Calu3 (cell line): Measurements from ENCODE around the gene HAUS7. TPM values are rescaled to one million over a fixed set of nuclear protein-coding genes. Genes with fewer than 3 reads are reported as not detected.

ENCODE experiments used
- BruUV-seq: library from RNA; stranded (reverse); fragments of 400-500 nt; replicated peaks from 2 replicates; lab custom pipeline; 2021; lab: Mats Ljungman, UMichigan
- CTCF ChIA-PET: fragments of 300-600 bp; sonication (Branson Sonifier 250); formaldehyde crosslinking; loops from one replicate; lab custom pipeline; 2022; ENCODE audit warnings: antibody characterized with exemption; lab: Charles Lee
- DNase-seq: peaks from one replicate; pipeline ENCODE4 v3.0.0; 2022
- H3K27ac Mint-ChIP-seq: one replicate; pipeline ENCODE4 v1.8.0; 2022; ENCODE audit warnings: mixed read lengths; ENCODE audit not compliant: unreplicated experiment
- H3K27me3 Mint-ChIP-seq: one replicate; pipeline ENCODE4 v1.8.0; 2022; ENCODE audit warnings: mixed read lengths; ENCODE audit not compliant: unreplicated experiment
- H3K36me3 Mint-ChIP-seq: one replicate; pipeline ENCODE4 v1.8.0; 2022; ENCODE audit warnings: mild to moderate bottlenecking, moderate library complexity, mixed read lengths; ENCODE audit not compliant: insufficient read depth, unreplicated experiment
- H3K4me1 Mint-ChIP-seq: one replicate; pipeline ENCODE4 v1.8.0; 2022; ENCODE audit warnings: mild to moderate bottlenecking, low read depth, mixed read lengths; ENCODE audit not compliant: unreplicated experiment
- H3K4me3 Mint-ChIP-seq: one replicate; pipeline ENCODE4 v1.8.0; 2022; ENCODE audit warnings: mild to moderate bottlenecking, low read depth, moderate library complexity, mixed read lengths; ENCODE audit not compliant: unreplicated experiment
- H3K9me3 Mint-ChIP-seq: one replicate; pipeline ENCODE4 v1.8.0; 2022; ENCODE audit warnings: low read depth, mixed read lengths; ENCODE audit not compliant: unreplicated experiment
- CTCF ChIP-seq: fragments of 200-600 bp; IDR thresholded peaks from one replicate; pipeline ENCODE4 v1.8.0; 2022; ENCODE audit warnings: antibody characterized with exemption; ENCODE audit not compliant: unreplicated experiment
- intact Hi-C: fragments of 100-400 bp; cut with micrococcal nuclease; formaldehyde crosslinking; loops from one replicate; pipeline ENCODE4 v1.10.0; 2022; ENCODE audit not compliant: unreplicated experiment
- total RNA-seq: library from RNA; stranded (reverse); gene quantifications from 2 replicates; pipeline ENCODE4 v1.2.3, GENCODE V29; 2022

The HAUS7 gene
- total RNA-seq, 1 experiment from 2014 or later = 38.6 TPM

- TF ChIP-seq CTCF = no peak
- no peak overlapping the region for H3K27ac Mint-ChIP-seq
- H3K36me3 Mint-ChIP-seq = peaks cover 4% of the 10 kb centered on the region
- BruUV-seq = no TSS peak
- intact Hi-C loops = no loop called here
- peaks cover 92% of the 10 kb centered on the region for H3K27me3 Mint-ChIP-seq
- H3K9me3 Mint-ChIP-seq = no peaks in the 10 kb centered on the region
- no peak overlapping the region for H3K4me3 Mint-ChIP-seq
- no peak for DNase-seq
- no peaks in the 10 kb centered on the region for H3K4me1 Mint-ChIP-seq
- CTCF ChIA-PET = no interaction called here
These were observed 60.0 kb downstream of the HAUS7 start for GRCh38 chrX:153410373-153410772.

GRCh38 chrX:153409414-153410101 lies 60.8 kb downstream of the HAUS7 start:
- intact Hi-C loops = no loop called here
- no peaks in the 10 kb centered on the region for H3K36me3 Mint-ChIP-seq
- H3K4me3 Mint-ChIP-seq = no peak overlapping the region
- no peaks in the 10 kb centered on the region for H3K9me3 Mint-ChIP-seq
- BruUV-seq = no TSS peak
- peaks cover 92% of the 10 kb centered on the region for H3K27me3 Mint-ChIP-seq
- H3K4me1 Mint-ChIP-seq = no peaks in the 10 kb centered on the region
- H3K27ac Mint-ChIP-seq = no peak overlapping the region
- CTCF ChIA-PET = no interaction called here
- no peak for TF ChIP-seq CTCF
- DNase-seq = no peak

GRCh38 chrX:153408871-153409351 lies 61.5 kb downstream of the HAUS7 start:
- Mint-ChIP-seq H3K27ac (no peak overlapping the region), H3K4me1 (no peaks in the 10 kb centered on the region), H3K9me3 (no peaks in the 10 kb centered on the region), H3K27me3 (peaks cover 92% of the 10 kb centered on the region), H3K36me3 (no peaks in the 10 kb centered on the region), H3K4me3 (no peak overlapping the region)
- DNase-seq = no peak
- BruUV-seq = no TSS peak
- intact Hi-C loops = no loop called here
- CTCF ChIA-PET = no interaction called here
- TF ChIP-seq CTCF = no peak

GRCh38 chrX:153408221-153408721 lies 62.1 kb downstream of the HAUS7 start:
- Mint-ChIP-seq H3K36me3 (no peaks in the 10 kb centered on the region), H3K9me3 (no peaks in the 10 kb centered on the region), H3K27ac (no peak overlapping the region), H3K4me1 (no peaks in the 10 kb centered on the region), H3K27me3 (peaks cover 90% of the 10 kb centered on the region), H3K4me3 (no peak overlapping the region)
- intact Hi-C loops = no loop called here
- CTCF ChIA-PET = no interaction called here
- no peak for TF ChIP-seq CTCF
- BruUV-seq = no TSS peak
- no peak for DNase-seq
